Measurements from ENCODE around the gene ZNF823.
A peak's percentile ranks its signal among the peaks of the same experiment; 100 is the strongest.
"Not testable (repeated sequence)": the region's sequence is repeated elsewhere in the genome, so short reads cannot be mapped to it uniquely, and the experiment has no call there.

ZNF823 gene

DNA sequence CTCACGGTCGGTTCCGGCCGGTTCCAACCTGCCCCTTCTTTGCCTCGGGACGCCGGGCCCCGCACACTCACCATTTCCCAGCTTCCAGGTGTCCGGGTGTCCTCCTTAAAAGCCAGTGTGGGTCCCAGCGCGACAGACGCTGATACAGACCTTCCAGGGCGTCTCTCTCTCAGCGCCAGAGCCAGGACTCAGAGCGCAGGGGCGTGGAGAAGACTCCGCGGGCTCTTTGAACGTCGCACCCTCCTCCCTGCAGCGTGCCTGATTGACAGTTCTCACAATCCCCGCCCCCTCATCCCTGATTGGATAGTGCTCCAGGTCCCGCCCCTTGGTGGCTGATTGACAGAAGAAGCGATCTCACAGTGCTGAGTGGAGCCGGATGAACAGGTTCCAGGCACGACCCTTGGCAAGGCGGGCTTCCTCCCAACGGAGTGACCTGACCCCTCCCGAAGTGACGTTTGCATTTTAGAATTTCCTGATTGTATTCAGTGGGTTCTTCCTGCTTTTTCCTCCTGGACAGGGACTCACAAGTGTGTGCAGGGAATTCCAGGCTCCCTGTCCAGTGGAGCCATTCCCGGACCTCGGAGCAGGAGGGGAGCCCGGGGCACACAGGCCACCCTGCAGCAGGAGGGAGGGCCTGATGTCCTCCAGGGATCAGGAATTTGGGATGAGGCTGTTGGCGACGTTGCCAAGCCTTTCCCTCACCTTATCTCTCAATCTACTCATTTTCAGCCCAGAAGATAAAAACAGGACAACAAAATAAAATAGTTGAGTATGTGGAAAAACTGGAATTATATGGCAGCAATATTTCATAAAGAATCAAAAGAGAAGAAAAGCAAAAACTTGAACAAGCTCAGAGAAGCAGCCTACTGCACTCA lies at the start of gene ZNF823:
Gene ZNF823, minus strand, starts transcription at position 201 of the 875 bp plus-strand sequence. Its CDS starts 127 bp downstream, at position 74.
- DNase-seq: peak; percentile 91

DNA sequence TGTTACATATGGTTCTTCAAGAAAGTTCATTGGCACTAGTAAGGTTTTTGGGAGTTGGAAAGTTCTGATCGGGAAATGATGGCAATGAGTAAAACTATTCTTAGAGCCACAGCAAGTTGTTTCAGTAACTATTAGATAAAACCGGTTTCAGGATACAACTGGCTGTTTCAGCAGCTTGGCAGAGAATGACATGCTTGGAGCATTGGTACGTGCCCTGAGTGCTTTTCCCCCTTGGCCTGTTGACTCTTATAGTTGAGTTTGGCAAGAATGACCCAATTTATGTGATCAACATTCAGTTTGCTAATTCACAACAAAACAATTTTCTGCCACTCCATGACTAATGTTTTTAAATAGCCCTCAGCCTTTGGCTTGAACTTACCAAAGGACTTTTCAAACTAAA lies 48.8 kb upstream of the ZNF823 start:
- DNase-seq: no peak

DNA sequence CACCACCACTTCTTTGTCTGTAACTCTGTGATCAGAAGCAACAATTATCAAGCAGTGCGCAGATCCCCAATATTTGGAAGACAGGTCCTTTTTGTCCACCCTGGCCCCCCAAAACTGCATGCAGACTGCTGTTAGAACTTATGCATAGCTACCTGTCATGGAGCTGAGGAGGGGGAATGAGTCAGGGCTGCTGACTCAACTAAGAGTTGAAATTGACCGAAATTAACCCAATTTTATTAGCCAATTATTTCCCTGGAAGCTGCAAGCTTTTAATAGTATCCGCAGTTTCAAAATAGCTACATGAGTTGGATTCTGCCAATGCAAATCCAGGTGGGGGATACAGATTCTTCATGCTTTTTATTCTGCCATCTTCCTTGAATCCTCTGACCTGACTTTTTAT lies 45.6 kb upstream of the ZNF823 start:
- DNase-seq: no peak

GRCh38 chr19:11783767-11784166 lies 45.0 kb upstream of the ZNF823 start:
- DNase-seq: no peak

DNA sequence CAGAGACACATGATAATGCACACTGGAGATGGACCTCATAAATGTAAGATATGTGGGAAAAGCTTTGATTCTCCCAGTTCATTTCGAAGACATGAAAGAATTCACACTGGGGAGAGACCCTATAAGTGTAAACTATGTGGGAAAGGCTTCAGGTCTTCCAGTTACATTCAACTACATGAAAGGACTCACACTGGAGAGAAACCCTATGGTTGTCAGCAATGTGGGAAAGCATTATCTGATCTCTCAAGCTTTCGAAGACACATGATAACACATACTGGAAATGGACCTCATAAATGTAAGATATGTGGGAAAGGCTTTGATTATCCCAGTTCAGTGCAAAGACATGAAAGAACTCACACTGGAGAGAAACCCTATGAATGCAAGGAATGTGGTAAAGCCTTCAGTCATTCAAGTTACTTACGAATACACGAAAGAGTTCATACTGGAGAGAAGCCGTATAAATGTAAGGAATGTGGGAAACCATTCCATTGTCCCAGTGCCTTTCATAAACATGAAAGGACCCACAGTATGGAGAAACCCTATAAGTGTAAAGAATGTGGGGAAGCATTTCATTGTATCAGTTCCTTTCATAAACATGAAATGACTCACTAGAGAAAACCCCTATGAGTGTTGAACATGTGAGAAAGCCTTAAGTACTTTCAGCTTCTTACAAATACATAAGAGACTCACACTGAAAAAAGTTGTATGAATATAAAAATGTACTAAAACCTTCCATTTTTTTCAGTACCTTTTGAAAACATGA lies 42.7 kb upstream of the ZNF823 start:
- DNase-seq: no peak

DNA sequence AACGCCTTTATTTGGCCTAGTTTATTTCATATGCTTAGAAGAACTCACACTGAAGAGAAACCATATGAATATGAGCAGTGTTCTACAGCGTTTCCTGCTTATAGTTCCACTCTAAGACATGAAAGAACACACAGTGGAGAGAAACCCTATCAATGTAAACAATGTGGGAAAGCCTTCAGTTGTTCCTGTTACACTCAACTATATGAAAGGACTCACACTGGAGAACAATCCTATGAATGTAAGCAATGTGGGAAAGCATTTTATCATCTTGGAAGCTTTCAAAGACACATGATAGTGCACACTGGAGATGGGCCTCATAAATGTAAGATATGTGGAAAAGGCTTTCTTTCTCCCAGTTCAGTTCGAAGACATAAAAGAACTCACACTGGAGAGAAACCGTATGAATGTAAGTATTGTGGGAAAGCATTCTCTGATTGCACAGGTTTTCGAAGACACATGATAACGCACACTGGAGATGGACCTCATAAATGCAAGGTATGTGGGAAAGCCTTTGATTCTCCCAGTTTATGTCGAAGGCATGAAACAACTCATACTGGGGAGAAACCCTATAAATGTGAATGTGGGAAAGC lies 41.8 kb upstream of the ZNF823 start:
- DNase-seq: no peak

- not testable (repeated sequence) for DNase-seq
These were observed 37.9 kb upstream of the ZNF823 start for GRCh38 chr19:11776669-11777068.

DNA sequence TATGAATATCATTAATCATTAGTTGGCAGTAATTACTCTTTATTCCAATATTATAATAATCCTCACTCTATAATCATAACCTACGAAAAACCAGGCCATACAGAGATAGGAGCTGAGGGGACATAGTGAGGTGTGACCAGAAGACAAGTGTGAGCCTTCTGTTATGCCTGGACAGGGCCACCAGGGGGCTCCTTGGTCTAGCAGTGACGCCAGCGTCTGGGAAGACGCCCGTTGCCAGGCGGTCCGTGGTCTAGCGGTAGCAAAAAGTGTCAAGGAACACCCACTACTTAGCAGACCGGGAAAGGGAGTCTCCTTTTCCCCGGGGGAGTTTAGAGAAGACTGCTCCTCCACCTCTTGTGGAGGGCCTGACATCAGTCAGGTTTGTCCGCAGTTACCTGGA lies 32.8 kb upstream of the ZNF823 start:
- not testable (repeated sequence) for DNase-seq

DNA sequence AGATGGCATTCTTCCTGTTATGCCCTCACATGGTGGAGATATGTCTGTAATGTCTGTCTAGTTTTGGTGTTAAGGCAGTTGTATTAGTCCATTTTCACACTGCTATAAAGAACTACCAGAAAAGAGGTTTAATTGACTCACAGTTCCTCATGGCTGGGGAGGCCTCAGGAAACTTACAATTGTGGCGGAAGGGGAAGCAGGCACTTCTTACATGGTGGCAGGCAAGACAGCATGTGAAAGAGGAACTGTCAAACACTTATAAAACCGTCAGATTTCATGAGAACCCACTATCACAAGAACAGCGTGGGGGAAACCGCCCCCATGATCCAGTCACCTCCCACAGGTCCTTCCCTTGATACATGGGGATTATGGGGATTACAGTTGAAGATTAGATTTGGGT lies 31.2 kb upstream of the ZNF823 start:
- no peak for DNase-seq

DNA sequence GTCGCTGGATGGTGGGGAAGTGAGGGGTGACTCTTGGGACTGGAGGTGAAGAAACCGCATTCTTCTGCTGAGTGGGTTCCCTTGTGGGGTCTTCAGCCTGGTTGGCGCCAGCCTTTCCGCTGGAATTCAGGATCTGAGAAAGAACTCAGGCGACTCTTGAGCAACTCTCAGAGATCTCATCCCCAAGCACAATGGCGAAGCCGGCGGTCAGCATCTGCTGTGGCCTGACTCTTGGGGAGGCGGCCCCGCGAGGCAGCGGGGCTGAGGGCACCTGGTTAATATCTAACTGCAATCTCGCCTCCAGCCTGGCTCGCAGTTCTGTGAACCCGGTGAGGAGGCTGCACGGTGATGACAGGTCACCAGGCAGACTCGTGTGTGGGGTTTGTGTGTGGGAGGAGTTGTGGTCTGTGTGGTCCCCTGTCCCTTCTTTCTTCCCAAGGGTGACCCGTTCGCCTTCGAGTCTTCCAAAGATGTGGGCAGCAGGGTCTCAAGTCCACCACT lies 28.9 kb upstream of the ZNF823 start:
- peak; percentile 13 for DNase-seq

GRCh38 chr19:11766597-11767591 lies 28.1 kb upstream of the ZNF823 start, which contains the start of gene ZNF441:
Gene ZNF441, plus strand, starts transcription at chr19:11767000. Its CDS starts 194 bp downstream, at chr19:11767194.
- peak; percentile 91 for DNase-seq

GRCh38 chr19:11763611-11764010 lies 24.9 kb upstream of the ZNF823 start:
- no peak for DNase-seq

GRCh38 chr19:11763117-11763516 lies 24.4 kb upstream of the ZNF823 start:
- no peak for DNase-seq

DNA sequence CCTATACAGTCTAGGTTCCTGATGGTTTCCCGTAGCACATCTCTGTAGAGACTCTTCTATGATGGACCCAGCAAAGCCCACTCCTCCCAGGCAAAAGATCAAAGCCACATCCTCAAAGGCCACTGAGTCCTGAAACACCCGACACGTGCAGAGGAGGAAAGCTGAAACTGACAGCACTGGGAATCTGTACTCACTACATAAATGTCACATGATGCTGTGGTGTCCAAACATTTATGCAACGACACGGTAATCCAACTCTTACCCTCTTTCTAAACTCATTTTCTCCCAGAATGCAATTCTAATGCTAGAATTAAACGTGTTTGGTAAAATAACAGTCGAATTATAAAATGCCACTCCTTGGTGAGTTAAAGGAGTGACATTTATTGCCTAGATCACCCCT lies 21.1 kb upstream of the ZNF823 start:
- no peak for DNase-seq

DNA sequence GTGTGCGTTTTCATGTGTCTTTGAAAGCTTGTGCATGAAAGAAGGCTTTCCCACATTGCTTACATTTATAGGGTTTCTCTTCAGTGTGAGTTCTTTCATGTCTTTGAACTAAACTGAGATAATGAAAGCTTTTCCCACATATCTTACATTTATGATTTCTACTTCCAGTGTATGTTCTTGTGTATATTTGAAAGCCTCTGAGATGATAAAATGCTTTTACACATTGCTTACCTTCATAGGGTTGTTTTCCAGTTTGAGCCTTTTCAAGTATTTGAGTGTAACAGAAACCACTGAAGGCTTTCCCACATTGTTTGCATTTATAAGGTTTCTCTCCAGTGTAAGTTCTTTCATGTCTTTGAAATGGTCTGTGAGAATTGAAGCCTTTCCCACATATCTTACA lies 18.2 kb upstream of the ZNF823 start:
- DNase-seq: no peak

GRCh38 chr19:11754663-11755062 lies 15.9 kb upstream of the ZNF823 start:
- no peak for DNase-seq

GRCh38 chr19:11752244-11752736 lies 13.5 kb upstream of the ZNF823 start:
- no peak for DNase-seq

DNA sequence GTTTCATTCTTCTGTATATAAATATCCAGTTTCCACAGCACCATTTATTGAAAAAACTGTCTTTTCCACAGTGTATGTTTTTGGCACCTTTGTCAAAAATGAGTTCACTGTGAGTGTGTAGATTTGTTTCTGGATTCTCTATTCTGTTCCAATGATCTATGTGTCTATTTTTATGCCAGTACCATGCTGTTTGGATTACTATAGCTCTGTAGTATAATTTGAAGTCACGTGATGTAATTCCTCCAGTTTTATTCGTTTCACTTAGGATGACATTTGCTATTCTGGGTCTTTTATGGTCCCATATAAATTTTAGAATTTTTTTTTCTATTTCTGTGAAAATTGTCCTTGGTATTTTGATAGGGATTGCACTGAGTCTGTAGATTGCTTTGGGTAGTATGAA lies 11.0 kb upstream of the ZNF823 start:
- DNase-seq: no peak

DNA sequence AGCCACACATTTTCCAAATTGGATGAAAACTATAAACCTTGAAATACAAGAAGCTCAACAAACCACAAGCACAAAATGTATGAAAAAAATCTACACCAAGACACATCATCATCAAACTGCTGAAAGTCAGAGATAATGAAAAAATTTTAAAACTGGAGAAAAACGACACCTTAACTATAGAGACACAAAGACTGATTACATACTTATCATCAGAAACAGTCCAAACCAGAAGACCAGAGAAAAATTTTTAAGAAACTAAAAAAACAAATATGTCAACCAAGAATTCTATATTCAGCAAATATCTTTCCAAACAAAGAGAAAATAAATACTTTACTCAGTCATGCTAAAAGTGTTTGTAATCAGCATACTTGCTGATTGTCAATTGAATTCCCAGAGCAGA lies 8.5 kb upstream of the ZNF823 start:
- no peak for DNase-seq

GRCh38 chr19:11745869-11746268 lies 7.1 kb upstream of the ZNF823 start:
- DNase-seq: no peak

- peak; percentile 18 for DNase-seq
These were observed 591 bp downstream of the ZNF823 start for GRCh38 chr19:11737964-11738745.

Measured in CD4-positive, alpha-beta T cell treated with Interferon gamma for 1 hour (primary cell).